NCI-H2029 (cell line): ENCODE measurements around the gene EIF4E.
"Not testable (repeated sequence)": the region's sequence is repeated elsewhere in the genome, so short reads cannot be mapped to it uniquely, and the experiment has no call there.

ENCODE experiments used
- DNase-seq: peaks from one replicate; lab custom pipeline; 2025; lab: John Stamatoyannopoulos, UW

The EIF4E gene

DNA sequence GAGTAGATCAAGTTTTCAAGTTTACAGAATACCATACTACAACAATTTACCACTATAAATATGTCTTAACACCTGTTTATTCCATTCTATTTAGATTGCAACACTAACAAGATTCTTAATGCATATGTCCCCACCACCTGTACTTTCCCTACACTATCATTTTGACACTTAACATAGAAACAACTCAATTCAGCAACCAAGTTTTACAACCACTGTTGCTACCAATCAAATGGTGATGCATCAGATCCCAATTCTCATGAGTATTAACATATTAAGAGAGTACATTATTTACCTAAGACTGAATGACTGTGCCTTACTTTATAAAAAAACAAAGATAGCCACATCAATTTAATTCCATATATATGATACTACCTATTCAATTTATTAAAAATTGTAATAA is 49.4 kb downstream of the EIF4E start:
- DNase-seq = no peak

GRCh38 chr4:98873059-98873458 is 55.9 kb downstream of the EIF4E start:
- DNase-seq = no peak

DNA sequence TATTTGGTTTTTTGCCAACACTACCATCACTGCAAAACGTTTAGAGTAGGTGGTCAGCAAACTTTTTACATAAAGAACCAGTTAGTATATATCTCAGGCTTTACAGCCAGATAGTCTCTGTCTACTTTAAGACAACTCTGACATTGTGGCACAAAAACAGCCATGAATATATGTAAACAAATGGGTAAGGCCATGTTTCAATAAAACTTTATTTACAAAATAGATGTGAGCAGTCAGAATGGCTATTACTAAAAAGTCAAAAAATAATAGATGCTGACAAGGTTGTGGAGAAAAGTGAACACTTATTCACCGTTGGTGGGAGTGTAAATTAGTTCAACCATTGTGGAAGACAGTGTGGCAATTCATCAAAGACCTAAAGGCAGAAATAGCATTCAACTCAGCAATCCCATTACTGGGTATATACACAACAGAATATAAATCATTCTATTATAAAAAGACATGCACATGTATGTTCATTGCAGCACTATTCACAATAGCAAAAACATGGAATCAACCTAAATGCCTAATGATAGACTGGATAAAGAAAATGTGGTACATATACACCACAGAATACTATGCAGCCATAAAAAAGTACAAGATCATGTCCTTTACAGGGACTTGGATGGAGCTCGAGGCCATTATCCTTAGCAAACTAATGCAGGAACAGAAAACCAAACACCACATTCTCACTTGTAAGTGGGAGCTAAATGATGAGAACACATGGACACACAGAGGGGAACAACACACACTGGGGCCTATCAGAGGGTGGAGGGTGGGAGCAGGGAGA is 56.6 kb downstream of the EIF4E start:
- DNase-seq = not testable (repeated sequence)

GRCh38 chr4:98867648-98868047 is 61.3 kb downstream of the EIF4E start:
- no peak for DNase-seq

- DNase-seq = no peak
Measured at GRCh38 chr4:98865059-98865458, 63.9 kb downstream of the EIF4E start.

DNA sequence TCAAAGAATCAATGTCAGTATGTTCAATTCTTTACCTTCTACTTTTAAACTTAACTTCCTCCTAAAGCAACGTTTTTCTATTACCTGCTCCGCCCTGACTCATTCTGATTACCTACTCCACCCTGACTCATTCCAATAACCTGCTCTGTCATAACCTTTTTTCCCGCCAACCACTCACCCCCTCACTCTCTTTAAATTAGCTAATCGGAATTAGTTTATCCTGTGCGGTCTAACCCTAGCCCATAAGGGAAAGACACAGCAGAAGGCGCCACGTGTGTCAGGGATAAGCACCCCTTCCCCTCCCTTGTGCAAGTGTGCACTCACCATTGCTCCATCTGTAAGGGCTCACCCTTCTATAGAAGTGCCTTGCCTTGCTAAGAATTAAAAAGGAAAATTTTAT is 64.4 kb downstream of the EIF4E start:
- no peak for DNase-seq

GRCh38 chr4:98862371-98862770 is 66.6 kb downstream of the EIF4E start:
- DNase-seq = no peak

- no peak for DNase-seq
Measured at GRCh38 chr4:98861100-98861884, 67.6 kb downstream of the EIF4E start.

GRCh38 chr4:98851806-98852205 is 77.1 kb downstream of the EIF4E start:
- DNase-seq = no peak

- DNase-seq = no peak
Measured at GRCh38 chr4:98850937-98851336, 78.0 kb downstream of the EIF4E start.

- DNase-seq = no peak
Measured at GRCh38 chr4:98848448-98848847, 80.5 kb downstream of the EIF4E start.

GRCh38 chr4:98845960-98846359 is 83.0 kb downstream of the EIF4E start:
- no peak for DNase-seq

GRCh38 chr4:98842917-98843316 is 86.0 kb downstream of the EIF4E start:
- DNase-seq = not testable (repeated sequence)

- DNase-seq = no peak
Measured at GRCh38 chr4:98838977-98839618, 89.8 kb downstream of the EIF4E start.

DNA sequence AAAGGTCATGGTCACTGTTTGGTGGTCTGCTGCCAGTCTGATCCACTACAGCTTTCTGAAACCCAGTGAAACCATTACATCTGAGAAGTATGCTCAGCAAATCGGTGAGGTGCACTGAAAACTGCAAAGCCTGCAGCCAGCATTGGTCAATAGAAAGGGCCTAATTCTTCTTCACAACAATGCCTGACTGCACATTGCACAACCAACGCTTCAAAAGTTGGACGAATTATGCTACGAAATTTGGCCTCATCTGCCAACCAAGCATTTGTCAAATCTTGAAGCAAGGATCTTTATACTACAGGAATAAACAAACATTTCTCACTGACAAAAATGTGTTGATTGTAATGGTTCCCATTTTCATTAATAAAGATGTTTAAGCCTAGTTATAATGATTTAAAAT is 90.4 kb downstream of the EIF4E start:
- DNase-seq = no peak

- no peak for DNase-seq
Measured at GRCh38 chr4:98833384-98833783, 95.5 kb downstream of the EIF4E start.

- not testable (repeated sequence) for DNase-seq
Measured at GRCh38 chr4:98831036-98831435, 97.9 kb downstream of the EIF4E start.
